Middle frontal gyrus (tissue), 1 donor: ENCODE measurements around the gene KCNG4.
A peak's percentile ranks its signal among the peaks of the same experiment; 100 is the strongest.

Experiments used
- DNase-seq: peaks from one replicate; pipeline ENCODE4 v3.0.0-alpha.2; 2015; ENCODE audit warnings: low spot score; ENCODE audit errors: extremely low spot score

KCNG4 gene

GRCh38 chr16:84239909-84240308, at the start of gene KCNG4:
TSS of gene KCNG4 (minus strand) at chr16:84240012. CDS start at chr16:84237485, 2,527 bp downstream.
- DNase-seq, result no peak

GRCh38 chr16:84288902-84289301, 49.1 kb upstream of the KCNG4 start:
- no peak for DNase-seq

GRCh38 chr16:84286578-84287240, 46.9 kb upstream of the KCNG4 start:
- DNase-seq, result no peak

GRCh38 chr16:84284154-84284722, 44.4 kb upstream of the KCNG4 start:
- no peak for DNase-seq

GRCh38 chr16:84283314-84284153, 43.7 kb upstream of the KCNG4 start:
- DNase-seq, result no peak

- DNase-seq, result no peak
Measured at GRCh38 chr16:84282533-84282932, 42.7 kb upstream of the KCNG4 start.

GRCh38 chr16:84281074-84281473, 41.3 kb upstream of the KCNG4 start:
- no peak for DNase-seq

GRCh38 chr16:84279881-84280280, 40.1 kb upstream of the KCNG4 start:
- DNase-seq, result no peak

GRCh38 chr16:84278968-84279367, 39.2 kb upstream of the KCNG4 start:
- DNase-seq, result no peak

- no peak for DNase-seq
Measured at GRCh38 chr16:84278333-84278732, 38.5 kb upstream of the KCNG4 start.

GRCh38 chr16:84277244-84277823, 37.5 kb upstream of the KCNG4 start:
- DNase-seq, result no peak

GRCh38 chr16:84275585-84276151, 35.9 kb upstream of the KCNG4 start:
- DNase-seq, result no peak

GRCh38 chr16:84274515-84274914, 34.7 kb upstream of the KCNG4 start:
- DNase-seq, result no peak

GRCh38 chr16:84272740-84273320, 33.0 kb upstream of the KCNG4 start:
- DNase-seq, result no peak

GRCh38 chr16:84271866-84272265, 32.1 kb upstream of the KCNG4 start:
- no peak for DNase-seq

- no peak for DNase-seq
Measured at GRCh38 chr16:84271037-84271436, 31.2 kb upstream of the KCNG4 start.

- DNase-seq, result no peak
Measured at GRCh38 chr16:84270531-84270930, 30.7 kb upstream of the KCNG4 start.

- DNase-seq, result no peak
Measured at GRCh38 chr16:84270071-84270470, 30.3 kb upstream of the KCNG4 start.

- DNase-seq, result no peak
Measured at GRCh38 chr16:84268291-84269040, 28.7 kb upstream of the KCNG4 start.

GRCh38 chr16:84267380-84267779, 27.6 kb upstream of the KCNG4 start:
- DNase-seq, result no peak

- peak; percentile 27 for DNase-seq
Measured at GRCh38 chr16:84266451-84266850, 26.6 kb upstream of the KCNG4 start.
